PFSK-1 (cell line): ENCODE data around the gene CATSPERB.

Source experiments
- FOXP2 ChIP-seq: optimal IDR thresholded peaks from 2 replicates; pipeline ENCODE3; 2011; ENCODE audit warnings: borderline replicate concordance, control low read depth, inconsistent platforms; ENCODE audit not compliant: insufficient read depth; ENCODE audit errors: extremely low read length, extremely low read depth
- POLR2AphosphoS5 ChIP-seq: IDR thresholded peaks from 2 replicates; pipeline ENCODE4 v1.6.1; 2012; ENCODE audit warnings: low read depth, mild to moderate bottlenecking, control low read depth, low read length, moderate library complexity
- SIN3A ChIP-seq: IDR thresholded peaks from 2 replicates; pipeline ENCODE4 v1.6.1; 2012; ENCODE audit warnings: mild to moderate bottlenecking, low read length, moderate library complexity, borderline replicate concordance; ENCODE audit not compliant: insufficient read depth
- TAF1 ChIP-seq: IDR thresholded peaks from 2 replicates; pipeline ENCODE4 v1.6.1; 2012; ENCODE audit warnings: low read length, control low read depth, borderline replicate concordance; ENCODE audit not compliant: insufficient read depth
- TF ChIP-seq, protein P1 (sequence below), 2 experiments: IDR thresholded peaks; 2 replicates each; pipeline versions ENCODE4 v1.6.1 to v1.8.0; 2011 to 2012; ENCODE audit warnings: low read depth in 2 of 2, low read length in 2 of 2, control low read depth in 1 of 2, inconsistent platforms in 1 of 2, mild to moderate bottlenecking in 1 of 2, moderate library complexity in 1 of 2; ENCODE audit not compliant: insufficient read depth in 1 of 2

The CATSPERB gene

DNA sequence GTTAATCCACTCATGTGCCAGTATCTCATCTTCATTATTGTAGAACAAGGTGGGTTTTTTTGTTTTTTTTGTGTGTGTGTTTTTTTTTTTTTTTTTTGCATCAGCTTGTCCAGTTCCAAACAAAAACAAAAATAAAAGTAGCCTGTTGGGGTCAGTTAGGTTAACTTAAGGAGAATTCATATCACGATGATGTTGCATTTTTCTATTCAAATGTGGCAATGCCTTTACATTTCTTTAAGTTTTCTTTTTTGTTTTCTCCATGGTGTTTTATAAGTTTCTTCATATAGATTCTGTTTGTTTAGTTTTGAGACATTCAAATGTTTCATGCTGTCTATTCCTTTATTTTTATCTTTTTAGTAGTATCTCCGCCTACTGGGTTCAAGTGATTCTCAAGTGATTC lies 16.2 kb upstream of the CATSPERB start:
- TF ChIP-seq POLR2AphosphoS5: no peak
- no peak for TF ChIP-seq TAF1
- TF ChIP-seq, protein P1, sequence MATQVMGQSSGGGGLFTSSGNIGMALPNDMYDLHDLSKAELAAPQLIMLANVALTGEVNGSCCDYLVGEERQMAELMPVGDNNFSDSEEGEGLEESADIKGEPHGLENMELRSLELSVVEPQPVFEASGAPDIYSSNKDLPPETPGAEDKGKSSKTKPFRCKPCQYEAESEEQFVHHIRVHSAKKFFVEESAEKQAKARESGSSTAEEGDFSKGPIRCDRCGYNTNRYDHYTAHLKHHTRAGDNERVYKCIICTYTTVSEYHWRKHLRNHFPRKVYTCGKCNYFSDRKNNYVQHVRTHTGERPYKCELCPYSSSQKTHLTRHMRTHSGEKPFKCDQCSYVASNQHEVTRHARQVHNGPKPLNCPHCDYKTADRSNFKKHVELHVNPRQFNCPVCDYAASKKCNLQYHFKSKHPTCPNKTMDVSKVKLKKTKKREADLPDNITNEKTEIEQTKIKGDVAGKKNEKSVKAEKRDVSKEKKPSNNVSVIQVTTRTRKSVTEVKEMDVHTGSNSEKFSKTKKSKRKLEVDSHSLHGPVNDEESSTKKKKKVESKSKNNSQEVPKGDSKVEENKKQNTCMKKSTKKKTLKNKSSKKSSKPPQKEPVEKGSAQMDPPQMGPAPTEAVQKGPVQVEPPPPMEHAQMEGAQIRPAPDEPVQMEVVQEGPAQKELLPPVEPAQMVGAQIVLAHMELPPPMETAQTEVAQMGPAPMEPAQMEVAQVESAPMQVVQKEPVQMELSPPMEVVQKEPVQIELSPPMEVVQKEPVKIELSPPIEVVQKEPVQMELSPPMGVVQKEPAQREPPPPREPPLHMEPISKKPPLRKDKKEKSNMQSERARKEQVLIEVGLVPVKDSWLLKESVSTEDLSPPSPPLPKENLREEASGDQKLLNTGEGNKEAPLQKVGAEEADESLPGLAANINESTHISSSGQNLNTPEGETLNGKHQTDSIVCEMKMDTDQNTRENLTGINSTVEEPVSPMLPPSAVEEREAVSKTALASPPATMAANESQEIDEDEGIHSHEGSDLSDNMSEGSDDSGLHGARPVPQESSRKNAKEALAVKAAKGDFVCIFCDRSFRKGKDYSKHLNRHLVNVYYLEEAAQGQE (IDR thresholded peaks at IDR 0.05; ENCODE audit: insufficient read depth in 1 of 2, low read depth in 2 of 2, low read length in 2 of 2): no peak
- no peak for TF ChIP-seq SIN3A

DNA sequence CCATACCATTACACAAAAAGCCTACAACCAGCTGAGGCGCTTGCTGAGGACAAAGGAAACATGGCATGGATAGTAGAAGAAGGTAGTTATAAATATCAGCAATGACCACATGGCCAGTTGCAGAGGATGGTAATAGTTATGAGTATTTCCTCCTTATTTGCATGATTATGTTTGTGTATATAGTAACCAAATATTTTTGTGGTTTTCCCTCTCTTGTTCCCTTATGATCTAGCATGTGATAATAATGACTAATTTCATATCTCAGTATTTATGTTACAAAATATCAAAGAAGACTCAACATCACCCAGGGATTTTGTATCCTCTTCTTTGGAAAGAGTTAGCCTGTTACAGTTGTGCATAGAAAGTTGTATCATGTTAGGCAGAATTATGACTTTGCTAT lies 13.5 kb upstream of the CATSPERB start:
- TF ChIP-seq POLR2AphosphoS5 (no peak), FOXP2 (no peak), TAF1 (no peak), SIN3A (no peak)
- TF ChIP-seq, protein P1 (IDR thresholded peaks at IDR 0.05; ENCODE audit: insufficient read depth in 1 of 2, low read depth in 2 of 2, low read length in 2 of 2): no peak

DNA sequence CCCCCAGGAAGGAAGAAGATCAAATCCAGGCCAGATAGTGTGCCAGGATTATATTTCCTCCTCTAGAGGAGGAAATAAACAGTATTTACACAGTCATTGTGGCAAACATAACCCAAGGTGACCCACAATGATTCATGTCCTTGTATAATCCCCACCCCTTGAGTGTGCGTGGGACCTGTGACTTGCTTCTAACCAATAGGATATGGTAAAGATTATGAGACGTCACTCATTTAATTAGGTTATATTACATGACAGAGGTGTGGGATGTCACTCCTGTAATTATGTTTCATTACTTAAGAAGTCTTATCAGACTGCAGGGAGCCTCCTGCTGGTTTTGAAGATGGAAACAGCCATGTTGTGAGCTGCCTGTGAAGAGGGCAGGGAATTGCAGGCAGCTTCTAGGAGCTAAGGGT lies 12.2 kb upstream of the CATSPERB start:
- TF ChIP-seq, protein P1 (IDR thresholded peaks at IDR 0.05; ENCODE audit: insufficient read depth in 1 of 2, low read depth in 2 of 2, low read length in 2 of 2): no peak
- no peak for TF ChIP-seq TAF1
- TF ChIP-seq POLR2AphosphoS5: no peak
- no peak for TF ChIP-seq SIN3A

DNA sequence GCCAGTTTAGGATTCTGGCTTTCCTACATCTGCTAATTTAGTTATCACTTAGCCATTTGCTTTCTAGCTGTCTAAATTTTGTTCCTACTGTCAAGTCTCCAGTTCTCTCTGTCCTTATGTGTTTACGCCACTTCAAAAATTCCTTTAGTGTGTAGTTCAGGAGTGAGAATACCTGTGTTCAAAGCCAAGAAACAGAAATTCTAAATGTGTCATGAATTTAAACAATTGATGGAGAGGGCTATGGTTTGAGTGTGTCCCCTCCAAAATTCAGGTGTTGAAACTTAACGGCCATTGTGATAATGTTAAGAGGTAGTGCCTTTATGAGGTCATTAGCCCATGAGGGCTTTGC lies 11.4 kb upstream of the CATSPERB start:
- TF ChIP-seq, protein P1 (IDR thresholded peaks at IDR 0.05; ENCODE audit: insufficient read depth in 1 of 2, low read depth in 2 of 2, low read length in 2 of 2): no peak
- TF ChIP-seq POLR2AphosphoS5: no peak
- no peak for TF ChIP-seq FOXP2
- no peak for TF ChIP-seq TAF1
- TF ChIP-seq SIN3A: no peak

DNA sequence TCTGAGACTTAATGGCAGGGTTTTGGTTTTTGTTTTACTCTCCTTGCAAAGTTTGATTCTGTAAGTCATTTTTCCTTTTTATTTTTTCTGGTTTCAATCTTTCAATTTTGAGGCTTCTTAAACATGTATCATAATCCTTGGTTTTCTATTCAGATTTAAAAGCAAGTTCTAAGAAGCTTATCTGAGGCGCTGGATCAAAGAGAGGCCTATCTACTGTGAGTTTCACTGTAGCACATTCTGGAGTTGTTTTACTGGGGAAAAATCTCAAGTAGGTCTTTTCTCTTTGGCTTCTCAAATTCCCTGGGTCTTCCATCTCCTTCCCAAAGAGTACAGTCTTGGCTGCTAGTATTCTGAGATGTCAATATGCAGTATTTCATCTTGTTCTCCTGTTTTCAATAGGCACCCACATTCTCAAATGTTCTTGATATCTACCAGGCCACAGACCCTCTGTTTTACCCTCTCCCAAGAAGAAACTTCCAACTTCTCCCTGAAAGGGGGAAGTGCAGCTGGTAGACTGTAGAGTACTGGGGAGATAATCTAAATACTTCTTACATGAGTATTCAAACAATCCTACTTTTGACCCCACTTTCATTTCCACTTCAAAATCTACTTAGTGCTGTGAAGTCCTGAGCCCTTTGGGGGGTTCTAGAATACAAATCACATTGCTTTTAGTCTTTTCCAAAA lies 10.9 kb upstream of the CATSPERB start:
- TF ChIP-seq POLR2AphosphoS5 (no peak), TAF1 (no peak), SIN3A (no peak), FOXP2 (no peak)
- TF ChIP-seq, protein P1 (IDR thresholded peaks at IDR 0.05; ENCODE audit: insufficient read depth in 1 of 2, low read depth in 2 of 2, low read length in 2 of 2): no peak
